Activated CD8-positive, alpha-beta memory T cell treated with anti-CD3 and anti-CD28 coated beads for 24 hours (primary cell): ENCODE measurements around the gene KIAA0319L.

Experiments used
- DNase-seq: peaks from one replicate; pipeline ENCODE4 v3.0.0-alpha.2; 2020

The KIAA0319L gene

GRCh38 chr1:35535243-35535642 is 22.0 kb downstream of the KIAA0319L start:
- no peak for DNase-seq

- DNase-seq, result no peak
These were observed 23.6 kb downstream of the KIAA0319L start for GRCh38 chr1:35533586-35533985.

GRCh38 chr1:35532497-35533223 is 24.5 kb downstream of the KIAA0319L start:
- DNase-seq, result no peak

GRCh38 chr1:35531368-35531767 is 25.8 kb downstream of the KIAA0319L start:
- no peak for DNase-seq

- DNase-seq, result no peak
These were observed 26.3 kb downstream of the KIAA0319L start for GRCh38 chr1:35530946-35531345.

GRCh38 chr1:35530168-35530567 is 27.0 kb downstream of the KIAA0319L start:
- no peak for DNase-seq

- DNase-seq, result no peak
These were observed 33.1 kb downstream of the KIAA0319L start for GRCh38 chr1:35524106-35524505.

GRCh38 chr1:35519432-35519831 is 37.8 kb downstream of the KIAA0319L start:
- DNase-seq, result no peak

GRCh38 chr1:35518183-35518582 is 39.0 kb downstream of the KIAA0319L start:
- no peak for DNase-seq

- no peak for DNase-seq
These were observed 45.9 kb downstream of the KIAA0319L start for GRCh38 chr1:35511305-35511704.

GRCh38 chr1:35509558-35509957 is 47.6 kb downstream of the KIAA0319L start:
- no peak for DNase-seq

- DNase-seq, result no peak
These were observed 49.3 kb downstream of the KIAA0319L start for GRCh38 chr1:35507947-35508346.

GRCh38 chr1:35506960-35507912 is 50.0 kb downstream of the KIAA0319L start:
- DNase-seq, result no peak

GRCh38 chr1:35505911-35506798 is 51.0 kb downstream of the KIAA0319L start:
- DNase-seq, result peak; percentile 59

- no peak for DNase-seq
These were observed 55.0 kb downstream of the KIAA0319L start for GRCh38 chr1:35502242-35502641.

- no peak for DNase-seq
These were observed 56.8 kb downstream of the KIAA0319L start for GRCh38 chr1:35500439-35500838.

- no peak for DNase-seq
These were observed 57.5 kb downstream of the KIAA0319L start for GRCh38 chr1:35499652-35500176.

GRCh38 chr1:35499231-35499630 is 58.0 kb downstream of the KIAA0319L start:
- DNase-seq, result no peak

- DNase-seq, result no peak
These were observed 59.6 kb downstream of the KIAA0319L start for GRCh38 chr1:35497571-35497970.

GRCh38 chr1:35490250-35490649 is 67.0 kb downstream of the KIAA0319L start:
- DNase-seq, result no peak

GRCh38 chr1:35488336-35488735 is 68.9 kb downstream of the KIAA0319L start:
- DNase-seq, result no peak

GRCh38 chr1:35486858-35487408 is 70.3 kb downstream of the KIAA0319L start:
- no peak for DNase-seq
